Endothelial cell of umbilical vein (primary cell): Measurements from ENCODE around the gene DPP6. TPM values are rescaled to one million over a fixed set of nuclear protein-coding genes. Genes with fewer than 3 reads are reported as not detected.

Experiments used
- BruUV-seq: library from RNA; stranded (reverse); fragments of 400-500 nt; replicated peaks from 2 replicates; lab custom pipeline; 2021; lab: Mats Ljungman, UMichigan
- CTCF ChIA-PET: fragments of 300-600, 350-600 bp; sonication (Branson Sonifier 250); formaldehyde crosslinking; loops from one replicate; lab custom pipeline; 2021; ENCODE audit warnings: antibody characterized with exemption, inconsistent platforms; lab: Charles Lee
- POLR2A ChIA-PET: fragments of 300-600, 350-600 bp; sonication (Branson Sonifier 250); formaldehyde crosslinking; loops from one replicate; lab custom pipeline; 2021; ENCODE audit warnings: antibody characterized with exemption, inconsistent platforms; lab: Charles Lee
- DNase-seq: peaks from one replicate; pipeline ENCODE4 v3.0.0-alpha.2; 2011; ENCODE audit warnings: low read depth, low spot score
- FAIRE-seq: peaks from 2 replicates; lab custom pipeline; 2011; peaks lifted over from hg19 to GRCh38; lab: Jason Lieb, UNC
- H2AFZ ChIP-seq: 2 replicates; pipeline ENCODE4 v1.6.0; 2012; ENCODE audit warnings: low read depth, low read length, control low read depth, inconsistent platforms
- H3K27ac ChIP-seq: 2 replicates; pipeline ENCODE4 v1.5.1; 2011; ENCODE audit warnings: low read depth, mild to moderate bottlenecking, control low read depth, low read length, moderate library complexity; ENCODE audit not compliant: insufficient read depth
- H3K27me3 ChIP-seq, 2 experiments: 2 replicates each; pipeline versions ENCODE4 v1.6.0 to v1.6.1; 2011; ENCODE audit warnings: low read length in 2 of 2, mixed read lengths in 1 of 2; ENCODE audit not compliant: control insufficient read depth in 2 of 2, insufficient read depth in 2 of 2
- H3K36me3 ChIP-seq, 2 experiments: 2 replicates in 1 of 2; 3 replicates in 1 of 2; pipeline ENCODE4 v1.5.1; 2011; ENCODE audit warnings: low read length in 2 of 2, mild to moderate bottlenecking in 1 of 2, moderate library complexity in 1 of 2; ENCODE audit not compliant: control insufficient read depth in 2 of 2, insufficient read depth in 2 of 2; ENCODE audit errors: extremely low read depth in 1 of 2
- H3K4me1 ChIP-seq: 3 replicates; pipeline ENCODE4 v1.5.1; 2011; ENCODE audit warnings: mild to moderate bottlenecking, low read length; ENCODE audit not compliant: control insufficient read depth, insufficient read depth; ENCODE audit errors: extremely low read depth
- H3K4me2 ChIP-seq: 2 replicates; pipeline ENCODE4 v1.6.1; 2011; ENCODE audit warnings: low read length, control low read depth, mixed read lengths; ENCODE audit not compliant: insufficient read depth
- H3K4me3 ChIP-seq, 3 experiments: fragments of 200-600 bp in 1 of 3; sonication (generic), shearing (Covaris generic) in 1 of 3; replicated peaks in 1 of 3; 2 replicates each; pipeline ENCODE4 v1.5.1; 2011 to 2016; ENCODE audit warnings: control low read depth in 3 of 3, low read length in 3 of 3, mild to moderate bottlenecking in 2 of 3, inconsistent platforms in 1 of 3, low read depth in 1 of 3, moderate library complexity in 1 of 3; ENCODE audit not compliant: insufficient read depth in 1 of 3
- H3K79me2 ChIP-seq: 2 replicates; pipeline ENCODE4 v1.6.0; 2012; ENCODE audit warnings: low read length, inconsistent platforms; ENCODE audit not compliant: control insufficient read depth, insufficient read depth
- H3K9ac ChIP-seq: replicated peaks from 2 replicates; pipeline ENCODE3; 2011; ENCODE audit warnings: low read length, control low read depth; ENCODE audit not compliant: insufficient read depth; ENCODE audit errors: extremely low read depth
- H3K9me1 ChIP-seq: replicated peaks from 3 replicates; pipeline ENCODE4 v1.6.0; 2011; ENCODE audit warnings: mild to moderate bottlenecking, low read length; ENCODE audit not compliant: control insufficient read depth, insufficient read depth; ENCODE audit errors: extremely low read depth
- H3K9me3 ChIP-seq: replicated peaks from 2 replicates; pipeline ENCODE4 v1.5.1; 2012; ENCODE audit warnings: low read length, inconsistent platforms; ENCODE audit not compliant: control insufficient read depth, insufficient read depth
- H4K20me1 ChIP-seq: replicated peaks from 2 replicates; pipeline ENCODE3; 2011; ENCODE audit warnings: mild to moderate bottlenecking, low read length; ENCODE audit not compliant: control insufficient read depth, insufficient read depth; ENCODE audit errors: extremely low read depth
- EZH2 ChIP-seq: IDR thresholded peaks from 2 replicates; pipeline ENCODE4 v1.6.1; 2012; ENCODE audit warnings: borderline replicate concordance, low read depth, mild to moderate bottlenecking, moderate library complexity, low read length, inconsistent platforms; ENCODE audit not compliant: severe bottlenecking
- FOS ChIP-seq: IDR thresholded peaks from 2 replicates; pipeline ENCODE4 v1.6.1; 2011; ENCODE audit warnings: mild to moderate bottlenecking, low read length, moderate library complexity, borderline replicate concordance; ENCODE audit not compliant: insufficient read depth
- GATA2 ChIP-seq: IDR thresholded peaks from 2 replicates; pipeline ENCODE4 v1.7.0; 2011; ENCODE audit warnings: low read depth, mild to moderate bottlenecking, moderate library complexity, mixed read lengths, low read length; ENCODE audit not compliant: insufficient read length, insufficient read depth
- JUN ChIP-seq: IDR thresholded peaks from 2 replicates; pipeline ENCODE4 v1.6.1; 2011; ENCODE audit warnings: borderline replicate concordance, low read depth; ENCODE audit not compliant: insufficient read length, insufficient read depth
- MYC ChIP-seq: IDR thresholded peaks from one replicate; pipeline ENCODE4 v1.6.1; 2011; ENCODE audit warnings: mild to moderate bottlenecking, low read depth, low read length
- POLR2A ChIP-seq: IDR thresholded peaks from 2 replicates; pipeline ENCODE4 v1.6.1; 2012; ENCODE audit warnings: low read depth, mild to moderate bottlenecking, control low read depth, low read length
- POLR2AphosphoS5 ChIP-seq: IDR thresholded peaks from 2 replicates; pipeline ENCODE4 v1.6.1; 2012; ENCODE audit warnings: low read depth, mild to moderate bottlenecking, control low read depth, low read length, moderate library complexity; ENCODE audit not compliant: insufficient read depth
- dilution Hi-C: fragments of 300-500 bp; cut with MboI; formaldehyde crosslinking; loops from one replicate; pipeline ENCODE4 v1.15.0; 2019; ENCODE audit warnings: low sequenced_read_pairs; ENCODE audit not compliant: extremely low pct_ligation_motif_present
- intact Hi-C: fragments of 100-400 bp; cut with micrococcal nuclease; formaldehyde crosslinking; loops from one replicate; pipeline ENCODE4 v1.10.0; 2022
- polyA plus RNA-seq, 4 experiments: library from polyadenylated mRNA; depleted of rRNA in 3 of 4; stranded (reverse) in 3 of 4; unstranded in 1 of 4; fragments of >200 nt; gene quantifications; 2 replicates each; pipeline versions ENCODE4 v1.2.1 to v1.2.3, GENCODE V29; 2011 to 2012; ENCODE audit warnings: missing spikeins in 1 of 4
- total RNA-seq: library from RNA; stranded (reverse); gene quantifications from 2 replicates; pipeline ENCODE4 v1.2.3, GENCODE V29; 2021
- TF ChIP-seq, protein P1 (sequence below): IDR thresholded peaks from 2 replicates; pipeline ENCODE4 v1.6.1; 2011; ENCODE audit not compliant: insufficient read depth, insufficient read length
- TF ChIP-seq, protein P2 (sequence below), 2 donors: IDR thresholded peaks; 1 replicate in 1 of 2; 2 replicates in 1 of 2; pipeline ENCODE4 v1.5.1; 2011; ENCODE audit warnings: low read length in 2 of 2, mild to moderate bottlenecking in 2 of 2, moderate library complexity in 2 of 2, control low read depth in 1 of 2, inconsistent platforms in 1 of 2, low read depth in 1 of 2; ENCODE audit not compliant: insufficient read depth in 1 of 2; ENCODE audit errors: extremely low read depth in 1 of 2

The DPP6 gene
- total and polyA plus RNA-seq, 2 donors (not counting 3 experiments of a cell fraction or from before 2014, with no cell fraction given): not detected

DNA sequence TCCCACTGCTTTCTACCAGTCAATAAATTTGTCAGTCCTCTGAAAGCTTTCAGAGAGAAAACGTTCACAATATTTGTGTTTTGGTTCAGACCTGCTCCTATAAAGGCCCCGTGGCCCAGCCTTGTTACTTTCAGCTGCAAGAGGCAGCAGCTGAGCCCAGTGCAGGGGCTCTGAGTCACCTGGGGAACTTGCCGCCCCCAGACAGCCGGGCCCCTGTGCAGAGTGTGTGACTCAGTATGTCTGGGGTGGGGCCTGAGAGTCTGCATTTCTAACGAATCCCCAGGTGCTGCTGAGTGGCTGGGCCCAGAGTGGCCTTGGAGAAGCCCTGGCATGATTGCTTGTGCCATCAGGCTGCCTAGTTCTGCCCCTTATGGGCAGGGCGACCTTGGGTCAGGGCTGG, 647.2 kb downstream of the DPP6 start:
- intact Hi-C loops (no loop called here), dilution Hi-C loops (no loop called here)
- POLR2A ChIA-PET: no interaction called here
- H3K9me3 ChIP-seq: peaks cover 13% of the 10 kb centered on the region
- H3K9me1 ChIP-seq: no peaks in the 10 kb centered on the region
- H3K27ac ChIP-seq: no peak overlapping the region
- FAIRE-seq (no peak), DNase-seq (no peak)
- no peaks in the 10 kb centered on the region for H4K20me1 ChIP-seq
- no peak overlapping the region for H3K9ac ChIP-seq
- no peak for TF ChIP-seq JUN
- no peak for TF ChIP-seq EZH2
- TF ChIP-seq, protein P1, sequence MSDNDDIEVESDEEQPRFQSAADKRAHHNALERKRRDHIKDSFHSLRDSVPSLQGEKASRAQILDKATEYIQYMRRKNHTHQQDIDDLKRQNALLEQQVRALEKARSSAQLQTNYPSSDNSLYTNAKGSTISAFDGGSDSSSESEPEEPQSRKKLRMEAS: no peak
- TF ChIP-seq MYC: no peak
- TF ChIP-seq FOS: no peak
- TF ChIP-seq, protein P2, sequence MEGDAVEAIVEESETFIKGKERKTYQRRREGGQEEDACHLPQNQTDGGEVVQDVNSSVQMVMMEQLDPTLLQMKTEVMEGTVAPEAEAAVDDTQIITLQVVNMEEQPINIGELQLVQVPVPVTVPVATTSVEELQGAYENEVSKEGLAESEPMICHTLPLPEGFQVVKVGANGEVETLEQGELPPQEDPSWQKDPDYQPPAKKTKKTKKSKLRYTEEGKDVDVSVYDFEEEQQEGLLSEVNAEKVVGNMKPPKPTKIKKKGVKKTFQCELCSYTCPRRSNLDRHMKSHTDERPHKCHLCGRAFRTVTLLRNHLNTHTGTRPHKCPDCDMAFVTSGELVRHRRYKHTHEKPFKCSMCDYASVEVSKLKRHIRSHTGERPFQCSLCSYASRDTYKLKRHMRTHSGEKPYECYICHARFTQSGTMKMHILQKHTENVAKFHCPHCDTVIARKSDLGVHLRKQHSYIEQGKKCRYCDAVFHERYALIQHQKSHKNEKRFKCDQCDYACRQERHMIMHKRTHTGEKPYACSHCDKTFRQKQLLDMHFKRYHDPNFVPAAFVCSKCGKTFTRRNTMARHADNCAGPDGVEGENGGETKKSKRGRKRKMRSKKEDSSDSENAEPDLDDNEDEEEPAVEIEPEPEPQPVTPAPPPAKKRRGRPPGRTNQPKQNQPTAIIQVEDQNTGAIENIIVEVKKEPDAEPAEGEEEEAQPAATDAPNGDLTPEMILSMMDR (IDR thresholded peaks at IDR 0.05; ENCODE audit: extremely low read depth in 1 of 2, insufficient read depth in 1 of 2, low read depth in 1 of 2, low read length in 2 of 2): no peak
- no peak for TF ChIP-seq POLR2AphosphoS5
- no peak for TF ChIP-seq GATA2
- TF ChIP-seq POLR2A: no peak
- H3K79me2 ChIP-seq: no peaks in the 10 kb centered on the region
- H2AFZ ChIP-seq: no peak overlapping the region
- BruUV-seq: no TSS peak
- H3K4me1 ChIP-seq: no peaks in the 10 kb centered on the region
- H3K4me3 ChIP-seq: no peak overlapping the region
- CTCF ChIA-PET: no interaction called here
- H3K36me3 ChIP-seq: no peaks in the 10 kb centered on the region
- no peak overlapping the region for H3K4me2 ChIP-seq
- no peaks in the 10 kb centered on the region for H3K27me3 ChIP-seq
